ENCODE data around the gene SCNN1G.
A peak's percentile ranks its signal among the peaks of the same experiment; 100 is the strongest.

Gene SCNN1G

DNA sequence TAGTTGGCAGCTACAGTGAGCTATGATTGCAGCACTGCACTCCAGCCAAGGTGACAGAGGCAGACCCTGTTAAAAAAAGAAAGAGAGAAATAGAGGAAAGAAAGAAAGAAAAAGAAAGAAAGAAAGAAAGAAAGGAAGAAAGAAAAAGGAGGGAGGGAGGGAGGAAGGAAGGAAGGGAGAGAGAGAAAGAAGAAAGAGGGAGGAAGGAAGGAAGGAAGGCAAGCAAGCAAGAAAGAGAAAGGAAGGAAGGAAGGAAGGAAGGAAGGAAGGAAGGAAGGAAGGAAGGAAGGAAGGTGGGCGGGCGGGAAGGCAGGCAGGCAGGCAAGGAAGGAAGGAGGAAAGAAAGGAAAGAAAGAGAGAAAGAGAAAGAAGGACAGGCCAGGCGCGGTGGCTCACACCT is 1.0 kb upstream of the SCNN1G start:
- Histone ChIP-seq H3K36me3 (ENCODE audit: control insufficient read depth, low read depth, low read length) (no peaks in the 10 kb centered on the region), H3K4me1 (ENCODE audit: control insufficient read depth, low read depth, low read length) (no peaks in the 10 kb centered on the region), H3K27me3 (ENCODE audit: control insufficient read depth, insufficient read depth, low read length) (peaks cover 36% of the 10 kb centered on the region), H3K27ac (ENCODE audit: low read length) (no peak overlapping the region), H3K4me3 (ENCODE audit: low read length) (no peak overlapping the region), H3K9ac (ENCODE audit: low read length) (no peak overlapping the region), H3K9me3 (ENCODE audit: control insufficient read depth, low read depth, low read length) (no peaks in the 10 kb centered on the region)

DNA sequence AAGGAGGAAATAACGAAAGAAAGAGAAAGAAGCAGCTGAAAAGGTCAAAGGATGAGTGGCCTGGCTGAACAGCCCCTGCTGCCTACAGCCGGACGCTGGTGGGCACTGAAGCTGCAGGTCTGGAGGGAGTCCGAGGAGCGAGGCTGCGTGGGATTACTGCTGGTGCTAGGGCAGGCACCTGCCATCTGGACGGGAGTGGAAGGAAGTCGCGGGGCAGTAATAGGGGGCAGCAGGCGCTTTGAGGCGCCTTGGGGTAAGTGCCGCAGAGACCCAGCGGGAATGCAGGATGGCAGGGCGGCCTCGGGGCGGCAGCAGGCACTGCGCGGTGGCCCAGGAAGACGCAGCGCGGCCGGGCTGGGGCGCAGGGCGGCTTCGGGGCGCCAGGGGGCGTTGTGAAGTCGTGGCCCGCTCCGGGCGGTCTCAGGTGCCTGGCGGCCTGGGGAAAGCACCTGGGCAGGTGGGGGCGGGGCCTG is 303 bp upstream of the SCNN1G start:
- no peaks in the 10 kb centered on the region for H3K9me3 ChIP-seq (ENCODE audit: control insufficient read depth, low read depth, low read length)
- H3K27ac ChIP-seq (ENCODE audit: low read length) = no peak overlapping the region
- H3K4me3 ChIP-seq (ENCODE audit: low read length) = peak overlapping the region; percentile 63
- no peak overlapping the region for H3K9ac ChIP-seq (ENCODE audit: low read length)
- peaks cover 36% of the 10 kb centered on the region for H3K27me3 ChIP-seq (ENCODE audit: control insufficient read depth, insufficient read depth, low read length)
- no peaks in the 10 kb centered on the region for H3K4me1 ChIP-seq (ENCODE audit: control insufficient read depth, low read depth, low read length)
- no peaks in the 10 kb centered on the region for H3K36me3 ChIP-seq (ENCODE audit: control insufficient read depth, low read depth, low read length)

DNA sequence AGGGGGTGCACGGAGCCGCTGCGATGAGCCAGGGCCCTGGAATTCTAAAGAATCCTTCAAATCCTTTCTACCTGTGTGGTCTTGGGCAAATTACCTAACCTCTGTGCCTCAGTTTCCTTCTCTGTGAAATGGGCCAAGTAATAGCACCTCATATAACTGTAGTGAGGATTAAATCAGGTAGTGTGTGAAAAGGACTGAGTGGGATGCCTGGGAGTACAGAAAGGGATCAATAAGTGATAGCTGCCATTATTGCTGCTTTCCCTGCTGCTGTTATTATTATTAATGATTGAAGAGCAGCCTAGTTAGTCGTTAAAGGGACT is 958 bp downstream of the SCNN1G start:
- Histone ChIP-seq H3K36me3 (ENCODE audit: control insufficient read depth, low read depth, low read length) (no peaks in the 10 kb centered on the region), H3K9me3 (ENCODE audit: control insufficient read depth, low read depth, low read length) (no peaks in the 10 kb centered on the region), H3K4me1 (ENCODE audit: control insufficient read depth, low read depth, low read length) (no peaks in the 10 kb centered on the region), H3K4me3 (ENCODE audit: low read length) (peak overlapping the region; percentile 63), H3K9ac (ENCODE audit: low read length) (no peak overlapping the region), H3K27me3 (ENCODE audit: control insufficient read depth, insufficient read depth, low read length) (peaks cover 36% of the 10 kb centered on the region), H3K27ac (ENCODE audit: low read length) (no peak overlapping the region)

DNA sequence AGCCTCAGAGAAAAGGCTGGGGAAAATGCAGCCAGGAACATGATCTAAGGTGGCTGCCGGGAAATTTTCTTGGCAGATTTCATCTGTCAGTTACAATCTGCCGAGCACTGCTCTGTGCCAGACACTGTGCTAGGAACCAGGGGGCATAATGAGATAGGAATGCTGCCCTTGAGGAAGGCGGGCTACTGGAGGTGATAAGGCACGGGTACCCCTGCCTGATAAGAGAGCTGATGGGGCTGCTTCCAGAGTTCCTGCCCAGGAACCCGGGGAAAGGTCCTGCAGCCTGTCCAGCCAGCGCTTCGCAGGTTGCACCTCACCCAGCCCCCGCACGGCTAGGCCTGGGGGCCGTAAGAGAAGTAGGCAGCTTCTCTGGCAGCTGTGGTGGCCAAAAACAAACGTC is 3.1 kb downstream of the SCNN1G start:
- no peaks in the 10 kb centered on the region for H3K9me3 ChIP-seq (ENCODE audit: control insufficient read depth, low read depth, low read length)
- H3K27ac ChIP-seq (ENCODE audit: low read length) = no peak overlapping the region
- no peak overlapping the region for H3K4me3 ChIP-seq (ENCODE audit: low read length)
- H3K36me3 ChIP-seq (ENCODE audit: control insufficient read depth, low read depth, low read length) = no peaks in the 10 kb centered on the region
- peaks cover 36% of the 10 kb centered on the region for H3K27me3 ChIP-seq (ENCODE audit: control insufficient read depth, insufficient read depth, low read length)
- no peaks in the 10 kb centered on the region for H3K4me1 ChIP-seq (ENCODE audit: control insufficient read depth, low read depth, low read length)
- H3K9ac ChIP-seq (ENCODE audit: low read length) = no peak overlapping the region

DNA sequence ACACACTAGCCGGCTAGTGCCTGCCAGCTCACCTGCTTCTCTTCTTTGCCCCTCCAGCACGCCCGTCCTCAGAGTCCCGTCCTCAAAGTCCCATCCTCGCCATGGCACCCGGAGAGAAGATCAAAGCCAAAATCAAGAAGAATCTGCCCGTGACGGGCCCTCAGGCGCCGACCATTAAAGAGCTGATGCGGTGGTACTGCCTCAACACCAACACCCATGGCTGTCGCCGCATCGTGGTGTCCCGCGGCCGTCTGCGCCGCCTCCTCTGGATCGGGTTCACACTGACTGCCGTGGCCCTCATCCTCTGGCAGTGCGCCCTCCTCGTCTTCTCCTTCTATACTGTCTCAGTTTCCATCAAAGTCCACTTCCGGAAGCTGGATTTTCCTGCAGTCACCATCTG is 3.6 kb downstream of the SCNN1G start:
- peaks cover 33% of the 10 kb centered on the region for H3K27me3 ChIP-seq (ENCODE audit: control insufficient read depth, insufficient read depth, low read length)
- no peaks in the 10 kb centered on the region for H3K4me1 ChIP-seq (ENCODE audit: control insufficient read depth, low read depth, low read length)
- no peak overlapping the region for H3K27ac ChIP-seq (ENCODE audit: low read length)
- no peaks in the 10 kb centered on the region for H3K9me3 ChIP-seq (ENCODE audit: control insufficient read depth, low read depth, low read length)
- no peak overlapping the region for H3K4me3 ChIP-seq (ENCODE audit: low read length)
- H3K9ac ChIP-seq (ENCODE audit: low read length) = no peak overlapping the region
- H3K36me3 ChIP-seq (ENCODE audit: control insufficient read depth, low read depth, low read length) = no peaks in the 10 kb centered on the region

DNA sequence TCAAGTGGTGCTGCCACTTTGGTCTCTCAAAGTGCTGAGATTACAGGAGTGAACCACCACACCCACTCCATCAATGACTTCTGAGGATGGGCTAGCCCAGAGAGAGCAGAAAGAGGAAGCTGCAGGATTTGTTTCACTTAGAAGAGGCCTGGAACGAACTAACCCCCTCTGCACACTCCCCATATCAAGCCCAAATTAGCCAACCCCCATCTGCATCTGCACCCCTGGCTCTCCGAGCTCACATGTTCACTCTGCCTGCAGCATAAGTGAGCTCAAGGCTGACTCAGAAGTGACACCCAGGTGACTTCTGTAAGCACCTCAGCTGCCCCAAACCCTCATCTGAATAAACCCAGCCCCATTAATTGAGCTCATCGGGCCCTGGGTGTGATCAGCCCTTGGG is 4.8 kb downstream of the SCNN1G start:
- Histone ChIP-seq H3K36me3 (ENCODE audit: control insufficient read depth, low read depth, low read length) (no peaks in the 10 kb centered on the region), H3K4me3 (ENCODE audit: low read length) (no peak overlapping the region), H3K9ac (ENCODE audit: low read length) (no peak overlapping the region), H3K9me3 (ENCODE audit: control insufficient read depth, low read depth, low read length) (no peaks in the 10 kb centered on the region), H3K4me1 (ENCODE audit: control insufficient read depth, low read depth, low read length) (no peaks in the 10 kb centered on the region), H3K27ac (ENCODE audit: low read length) (no peak overlapping the region), H3K27me3 (ENCODE audit: control insufficient read depth, insufficient read depth, low read length) (peaks cover 22% of the 10 kb centered on the region)

DNA sequence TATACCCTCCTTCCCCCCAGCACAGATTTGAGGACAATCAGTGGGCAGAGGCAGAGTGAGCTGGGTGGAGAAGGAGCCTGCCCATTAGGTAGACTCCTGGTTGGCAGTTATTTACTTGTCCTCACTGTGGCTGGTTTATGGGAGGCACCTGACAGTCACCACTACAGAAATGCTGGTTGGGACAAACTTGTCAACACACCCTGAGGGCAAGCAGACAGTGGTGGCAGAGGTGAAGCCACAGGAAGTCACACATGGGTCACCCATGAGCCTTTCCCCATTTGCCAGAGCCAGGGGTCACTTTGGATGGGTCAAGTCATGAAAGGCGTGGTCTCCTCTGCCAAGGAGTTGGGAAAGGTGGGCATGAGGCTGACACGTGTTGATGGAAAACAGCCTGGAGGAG is 6.4 kb downstream of the SCNN1G start:
- H3K9ac ChIP-seq (ENCODE audit: low read length) = no peak overlapping the region
- H3K9me3 ChIP-seq (ENCODE audit: control insufficient read depth, low read depth, low read length) = no peaks in the 10 kb centered on the region
- H3K36me3 ChIP-seq (ENCODE audit: control insufficient read depth, low read depth, low read length) = no peaks in the 10 kb centered on the region
- no peak overlapping the region for H3K4me3 ChIP-seq (ENCODE audit: low read length)
- H3K4me1 ChIP-seq (ENCODE audit: control insufficient read depth, low read depth, low read length) = no peaks in the 10 kb centered on the region
- H3K27me3 ChIP-seq (ENCODE audit: control insufficient read depth, insufficient read depth, low read length) = peaks cover 8% of the 10 kb centered on the region
- no peak overlapping the region for H3K27ac ChIP-seq (ENCODE audit: low read length)

DNA sequence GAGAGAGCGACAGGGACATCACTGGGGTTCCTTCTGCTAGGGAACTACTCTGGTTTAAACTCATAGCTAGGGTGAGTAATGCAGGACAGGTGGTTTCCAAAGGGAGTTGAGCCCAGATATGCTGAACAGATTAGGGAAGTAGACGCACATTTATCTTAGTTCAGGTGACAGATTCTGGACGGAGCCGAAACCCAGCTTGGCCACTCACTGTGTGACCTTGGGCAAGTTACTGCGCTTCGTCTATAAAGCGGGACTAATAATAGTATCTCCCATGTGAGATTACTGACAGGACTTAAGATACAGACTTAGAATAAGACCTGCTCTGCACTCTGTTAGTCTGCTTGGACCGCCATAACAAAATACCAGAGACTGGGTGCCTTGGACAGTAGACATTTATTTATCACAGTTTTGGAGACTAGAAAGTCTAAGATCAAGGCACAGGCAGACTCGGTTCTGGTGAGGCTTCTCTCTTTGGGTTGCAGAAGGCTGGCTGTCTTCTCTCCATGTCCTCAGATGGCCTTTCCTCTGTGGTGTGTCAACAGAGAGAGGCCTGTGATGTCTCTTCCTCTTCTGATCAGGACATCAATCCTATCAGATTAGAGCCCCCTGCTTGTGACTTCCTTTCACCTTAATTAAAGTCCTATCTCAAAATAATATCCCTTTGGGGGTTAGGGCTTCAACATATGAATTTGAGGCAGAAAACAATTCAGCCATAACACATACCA is 12.1 kb downstream of the SCNN1G start:
- Histone ChIP-seq H3K9me3 (ENCODE audit: control insufficient read depth, low read depth, low read length) (no peaks in the 10 kb centered on the region), H3K27me3 (ENCODE audit: control insufficient read depth, insufficient read depth, low read length) (no peaks in the 10 kb centered on the region), H3K27ac (ENCODE audit: low read length) (no peak overlapping the region), H3K9ac (ENCODE audit: low read length) (no peak overlapping the region), H3K36me3 (ENCODE audit: control insufficient read depth, low read depth, low read length) (no peaks in the 10 kb centered on the region), H3K4me1 (ENCODE audit: control insufficient read depth, low read depth, low read length) (peaks cover 20% of the 10 kb centered on the region), H3K4me3 (ENCODE audit: low read length) (no peak overlapping the region)

DNA sequence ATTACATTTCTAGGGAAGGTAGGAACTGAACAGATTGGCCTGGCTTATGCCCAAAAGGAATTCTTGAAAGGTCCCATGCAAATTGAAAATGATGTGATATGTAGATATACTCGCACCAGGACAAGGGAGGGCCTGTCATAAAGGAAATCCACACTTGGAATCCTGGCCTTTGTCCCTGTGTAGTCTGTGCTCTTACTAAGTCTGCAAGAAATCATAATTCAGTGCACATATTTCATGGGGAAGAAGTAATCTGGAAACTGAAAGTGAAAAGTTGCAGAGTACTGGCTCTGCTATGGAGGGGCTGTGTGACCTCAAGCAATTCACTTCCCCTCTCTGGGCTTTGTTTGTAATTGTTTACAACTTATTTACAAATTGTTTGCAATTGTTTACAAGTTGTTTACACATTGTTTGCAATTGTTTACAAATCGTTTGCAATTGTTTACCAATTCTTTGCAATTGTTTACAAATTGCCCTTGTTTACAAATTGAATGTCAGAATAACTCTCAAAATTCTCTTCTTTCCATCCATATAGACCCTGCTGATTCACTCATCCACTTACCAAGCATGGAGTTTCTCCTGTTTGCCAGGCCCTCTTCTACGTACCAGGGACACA is 12.9 kb downstream of the SCNN1G start:
- Histone ChIP-seq H3K27me3 (ENCODE audit: control insufficient read depth, insufficient read depth, low read length) (no peaks in the 10 kb centered on the region), H3K27ac (ENCODE audit: low read length) (no peak overlapping the region), H3K36me3 (ENCODE audit: control insufficient read depth, low read depth, low read length) (no peaks in the 10 kb centered on the region), H3K4me1 (ENCODE audit: control insufficient read depth, low read depth, low read length) (peaks cover 23% of the 10 kb centered on the region), H3K9ac (ENCODE audit: low read length) (no peak overlapping the region), H3K9me3 (ENCODE audit: control insufficient read depth, low read depth, low read length) (no peaks in the 10 kb centered on the region), H3K4me3 (ENCODE audit: low read length) (no peak overlapping the region)

DNA sequence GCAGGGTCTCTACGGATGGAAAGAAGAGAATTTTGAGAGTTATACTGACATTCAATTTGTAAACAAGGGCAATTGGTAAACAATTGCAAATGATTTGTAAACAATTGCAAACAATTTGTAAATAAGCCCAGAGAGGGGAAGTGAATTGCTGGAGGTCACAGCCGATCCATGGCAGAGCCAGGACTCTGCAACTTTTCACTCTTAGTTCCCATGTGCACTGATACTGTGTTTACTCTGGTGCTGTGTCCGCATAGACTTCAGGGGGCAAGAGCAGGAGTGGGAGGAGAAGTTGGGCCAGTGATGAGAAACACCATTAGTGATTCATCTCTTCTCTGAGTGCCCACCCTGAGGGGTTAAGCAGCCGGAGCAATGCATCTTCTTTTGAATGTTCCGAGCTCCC is 14.0 kb downstream of the SCNN1G start:
- no peaks in the 10 kb centered on the region for H3K9me3 ChIP-seq (ENCODE audit: control insufficient read depth, low read depth, low read length)
- H3K27me3 ChIP-seq (ENCODE audit: control insufficient read depth, insufficient read depth, low read length) = no peaks in the 10 kb centered on the region
- H3K36me3 ChIP-seq (ENCODE audit: control insufficient read depth, low read depth, low read length) = no peaks in the 10 kb centered on the region
- H3K9ac ChIP-seq (ENCODE audit: low read length) = no peak overlapping the region
- no peak overlapping the region for H3K27ac ChIP-seq (ENCODE audit: low read length)
- H3K4me1 ChIP-seq (ENCODE audit: control insufficient read depth, low read depth, low read length) = peaks cover 34% of the 10 kb centered on the region
- no peak overlapping the region for H3K4me3 ChIP-seq (ENCODE audit: low read length)

DNA sequence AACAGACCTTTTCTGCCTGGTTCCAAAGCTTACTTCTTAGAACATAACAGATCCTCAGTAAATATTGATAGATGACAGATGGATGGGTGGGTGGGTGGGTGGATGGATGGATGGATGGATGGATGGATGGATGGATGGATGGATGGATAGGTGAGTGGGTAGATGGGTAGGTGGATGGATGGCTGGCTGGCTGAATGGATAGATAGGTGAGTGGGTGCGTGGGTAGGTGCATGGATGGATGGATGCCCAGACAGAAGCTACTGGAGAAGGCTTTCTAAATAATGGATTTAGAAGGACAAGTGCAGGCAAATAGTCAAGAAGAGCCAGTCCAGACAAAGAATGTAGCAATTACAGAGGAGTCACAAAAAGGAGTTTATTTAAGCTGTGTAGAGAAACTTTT is 19.6 kb downstream of the SCNN1G start:
- Histone ChIP-seq H3K9ac (ENCODE audit: low read length) (no peak overlapping the region), H3K4me1 (ENCODE audit: control insufficient read depth, low read depth, low read length) (peaks cover 21% of the 10 kb centered on the region), H3K4me3 (ENCODE audit: low read length) (no peak overlapping the region), H3K36me3 (ENCODE audit: control insufficient read depth, low read depth, low read length) (no peaks in the 10 kb centered on the region), H3K27me3 (ENCODE audit: control insufficient read depth, insufficient read depth, low read length) (no peaks in the 10 kb centered on the region), H3K9me3 (ENCODE audit: control insufficient read depth, low read depth, low read length) (no peaks in the 10 kb centered on the region), H3K27ac (ENCODE audit: low read length) (no peak overlapping the region)

DNA sequence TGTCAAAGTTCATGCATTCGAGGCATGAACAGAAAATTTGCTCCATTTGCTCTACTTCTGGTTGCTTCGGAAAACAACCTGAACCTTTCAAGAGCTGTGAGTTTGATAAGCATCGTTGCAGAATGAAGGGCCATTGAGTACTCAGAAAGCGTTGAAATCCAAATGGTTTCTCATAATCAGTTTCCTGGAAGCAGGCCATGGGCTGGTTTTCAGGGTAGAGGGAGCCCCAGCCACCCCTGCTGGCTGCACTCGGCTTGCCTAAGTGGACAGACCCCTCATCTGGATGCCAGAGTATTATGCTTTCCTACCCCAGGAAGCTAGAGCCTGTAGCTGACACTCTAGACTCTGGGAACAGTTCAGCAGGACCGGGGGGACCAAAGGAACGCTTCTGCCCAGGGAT is 24.4 kb downstream of the SCNN1G start:
- no peaks in the 10 kb centered on the region for H3K27me3 ChIP-seq (ENCODE audit: control insufficient read depth, insufficient read depth, low read length)
- H3K9me3 ChIP-seq (ENCODE audit: control insufficient read depth, low read depth, low read length) = no peaks in the 10 kb centered on the region
- H3K36me3 ChIP-seq (ENCODE audit: control insufficient read depth, low read depth, low read length) = no peaks in the 10 kb centered on the region
- peaks cover 3% of the 10 kb centered on the region for H3K4me1 ChIP-seq (ENCODE audit: control insufficient read depth, low read depth, low read length)
- no peak overlapping the region for H3K4me3 ChIP-seq (ENCODE audit: low read length)
- H3K27ac ChIP-seq (ENCODE audit: low read length) = no peak overlapping the region
- H3K9ac ChIP-seq (ENCODE audit: low read length) = no peak overlapping the region

Measured in iPS-18a (cell line).